Activated CD8-positive, alpha-beta memory T cell treated with anti-CD3 and anti-CD28 coated beads for 48 hours (primary cell): ENCODE data around the gene CUBN.

Source experiments
- DNase-seq, 3 experiments: peaks; one replicate each; pipeline ENCODE4 v3.0.0-alpha.2; 2020; ENCODE audit warnings: low read depth in 2 of 3, low spot score in 2 of 3

The CUBN gene

GRCh38 chr10:16795410-16796073 lies 334.1 kb downstream of the CUBN start:
- no peak for DNase-seq

- no peak for DNase-seq
These were observed 335.6 kb downstream of the CUBN start for GRCh38 chr10:16794005-16794404.

- no peak for DNase-seq
These were observed 336.9 kb downstream of the CUBN start for GRCh38 chr10:16792675-16793074.

- DNase-seq = no peak
These were observed 339.8 kb downstream of the CUBN start for GRCh38 chr10:16789765-16790164.

GRCh38 chr10:16789261-16789660 lies 340.4 kb downstream of the CUBN start:
- no peak for DNase-seq

DNA sequence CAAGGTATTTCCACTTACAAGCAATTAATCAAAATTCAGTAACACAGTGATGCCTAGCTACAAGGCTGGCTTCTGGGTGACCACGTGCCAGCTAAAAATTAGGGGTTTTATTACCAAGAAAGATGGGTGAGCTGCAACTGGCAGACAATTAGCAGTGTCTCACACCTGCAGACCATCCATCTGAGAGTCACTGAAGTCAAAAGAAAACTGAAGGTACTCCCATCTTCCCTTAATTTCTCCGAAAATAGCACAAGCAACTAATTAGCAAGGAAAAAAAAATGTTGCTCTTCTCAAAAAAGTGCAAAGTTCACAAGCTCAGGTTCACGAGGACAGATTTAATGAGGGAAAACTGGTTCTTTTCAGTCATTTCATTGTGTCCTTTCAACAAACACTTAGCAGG lies 340.8 kb downstream of the CUBN start:
- DNase-seq = no peak

DNA sequence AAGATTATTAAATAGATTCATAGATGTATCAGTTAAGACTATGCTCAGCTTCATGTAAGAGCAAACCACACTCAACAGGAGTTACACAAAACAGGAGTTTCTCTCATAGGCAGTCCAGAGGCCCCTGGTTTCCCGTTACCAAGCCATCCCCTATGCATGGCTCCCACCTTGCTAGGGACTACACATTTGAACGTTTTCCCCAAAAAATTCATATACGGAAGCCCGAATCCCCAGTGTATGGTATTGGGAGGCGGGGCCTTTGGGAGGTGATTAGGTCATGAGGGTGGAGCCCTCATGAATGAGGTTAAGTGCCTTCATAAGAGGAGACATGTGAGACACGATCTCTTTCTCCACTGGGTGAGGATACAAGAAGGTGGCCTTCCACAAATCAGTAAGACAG lies 341.5 kb downstream of the CUBN start:
- no peak for DNase-seq

- DNase-seq = peak in 2 of 3 experiments; percentile 18 to 28
These were observed 342.2 kb downstream of the CUBN start for GRCh38 chr10:16787361-16787791.

DNA sequence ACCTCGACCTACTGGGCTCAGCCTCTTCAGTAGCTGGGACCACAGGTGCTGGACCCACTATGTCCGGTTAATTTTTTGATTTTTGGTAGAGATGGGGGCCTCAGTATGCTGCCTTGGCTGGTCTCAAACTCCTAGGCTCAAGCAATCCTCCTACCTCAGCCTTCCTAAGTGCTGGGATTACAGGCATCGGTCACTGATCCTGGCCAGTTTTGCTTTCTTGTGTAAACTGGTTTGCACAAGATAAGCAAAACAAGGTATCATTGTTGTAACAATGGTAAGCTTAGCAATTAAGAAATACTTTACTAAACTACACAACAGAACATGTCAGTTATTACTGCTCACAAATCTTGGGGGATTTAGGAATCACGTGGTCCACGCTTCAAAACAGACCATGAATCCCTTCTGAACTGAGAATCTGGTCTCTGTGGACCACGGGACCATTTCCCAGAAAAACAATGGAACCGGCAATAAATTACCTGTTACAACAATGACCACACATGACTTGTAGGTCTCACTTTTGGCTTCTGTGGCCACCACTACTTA lies 349.2 kb downstream of the CUBN start:
- DNase-seq = no peak

GRCh38 chr10:16779384-16779915 lies 350.2 kb downstream of the CUBN start:
- peak in 1 of 3 experiments; percentile 34 for DNase-seq

DNA sequence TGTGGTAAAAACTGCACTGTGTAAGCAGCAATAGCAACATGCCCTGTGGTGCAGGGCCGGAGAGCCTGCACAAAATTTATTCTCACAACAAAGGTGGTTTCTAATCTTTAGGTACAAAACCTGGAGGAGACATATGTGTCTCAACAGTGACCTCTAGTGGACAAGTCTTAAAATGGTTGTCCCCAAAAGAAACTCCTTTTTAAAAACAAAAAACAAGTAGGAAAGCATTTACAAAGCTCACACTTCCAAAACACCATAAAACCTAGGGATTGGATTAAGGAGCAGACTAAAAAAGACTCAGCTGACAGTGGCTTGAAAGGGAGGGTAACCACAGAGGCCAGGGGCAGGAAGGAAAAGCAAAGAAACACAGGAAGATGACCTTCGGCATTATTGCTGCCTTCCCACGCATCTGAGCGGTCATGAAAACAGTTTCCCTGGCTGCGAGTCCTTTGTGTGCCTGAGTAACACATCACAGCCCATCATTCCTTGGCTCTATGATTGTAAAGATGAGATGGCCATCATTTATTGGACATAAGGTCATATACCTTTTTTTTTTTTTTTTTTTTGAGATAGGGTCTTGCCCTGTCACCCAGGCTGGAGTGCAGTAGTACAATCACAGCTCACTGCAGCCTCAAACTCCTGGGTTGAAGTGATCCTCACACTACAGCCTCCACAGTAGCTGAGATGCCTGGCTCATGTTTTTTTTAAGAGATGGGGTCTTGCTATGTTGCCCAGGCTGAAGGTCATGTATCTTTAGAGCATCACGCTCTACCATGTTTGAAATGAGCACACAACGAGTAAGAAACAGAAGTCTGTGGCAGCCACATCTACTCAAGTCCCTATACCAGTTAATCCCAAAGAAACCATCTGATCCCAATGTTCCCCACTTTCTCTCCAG lies 351.9 kb downstream of the CUBN start:
- no peak for DNase-seq

- no peak for DNase-seq
These were observed 352.7 kb downstream of the CUBN start for GRCh38 chr10:16776896-16777295.
